Prostate gland (tissue), 2 donors: ENCODE measurements around the gene NMD3. TPM values are rescaled to one million over a fixed set of nuclear protein-coding genes. Genes with fewer than 3 reads are reported as not detected.

Source experiments
- DNase-seq: peaks from one replicate; pipeline ENCODE4 v3.0.0-alpha.2; 2019; ENCODE audit warnings: low spot score
- H3K27ac ChIP-seq, 2 donors: fragments of 200-600 bp; sonication (generic); 2 replicates each; pipeline ENCODE4 v1.5.1; 2017 to 2019
- H3K27me3 ChIP-seq: fragments of 200-600 bp; sonication (generic); replicated peaks from 2 replicates; pipeline ENCODE4 v1.5.1; 2019; ENCODE audit not compliant: insufficient read depth
- H3K36me3 ChIP-seq, 2 donors: fragments of 200-600 bp; sonication (generic); 1 replicate in 1 of 2; 2 replicates in 1 of 2; pipeline versions ENCODE4 v1.5.1 to v1.8.1; 2017 to 2019
- H3K4me1 ChIP-seq: fragments of 200-600 bp; sonication (generic); replicated peaks from 2 replicates; pipeline ENCODE4 v1.5.1; 2019
- H3K4me3 ChIP-seq, 2 donors: fragments of 200-600 bp; sonication (generic); 2 replicates each; pipeline ENCODE4 v1.5.1; 2017 to 2019
- H3K9me3 ChIP-seq: fragments of 200-600 bp; sonication (generic); 2 replicates; pipeline ENCODE4 v1.5.1; 2017
- POLR2A ChIP-seq: fragments of 450-650 bp; IDR thresholded peaks from one replicate; pipeline ENCODE4 v1.6.1; 2016; ENCODE audit warnings: antibody characterized with exemption, mild to moderate bottlenecking
- POLR2AphosphoS5 ChIP-seq: sonication (generic); formaldehyde crosslinking; IDR thresholded peaks from one replicate; pipeline ENCODE4 v1.6.1; 2017; ENCODE audit warnings: antibody characterized with exemption
- WGBS: methylation state at CpG from one replicate; pipeline ENCODE4 v1.1.5; 2018; 5-methylcytosine and 5-hydroxymethylcytosine counted together
- intact Hi-C: fragments of 100-400 bp; cut with DNase I; formaldehyde crosslinking; loops from one replicate; pipeline ENCODE4 v1.14.2; 2022
- small RNA-seq, 2 donors: library from RNA; depleted of rRNA; stranded (forward); fragments of <200 nt; gene quantifications; one replicate each; pipeline ENCODE3, GENCODE V24; 2016
- total RNA-seq, 2 donors: library from RNA; depleted of rRNA; stranded (reverse); fragments of >200 nt; gene quantifications; one replicate each; pipeline ENCODE4 v1.1.0, GENCODE V29; 2016
- TF ChIP-seq, protein P1 (sequence below), 4 experiments: fragments of 200-600 bp in 2 of 4; fragments of 450-650 bp in 2 of 4; sonication (generic) in 2 of 4; IDR thresholded peaks; 1 replicate in 3 of 4; 2 replicates in 1 of 4; pipeline ENCODE4 v1.5.1; 2016 to 2019; ENCODE audit warnings: antibody characterized with exemption in 4 of 4, mild to moderate bottlenecking in 2 of 4, moderate library complexity in 2 of 4

NMD3 gene
- total RNA-seq, 2 donors from 2014 or later: 29.5 to 52.0 TPM

DNA sequence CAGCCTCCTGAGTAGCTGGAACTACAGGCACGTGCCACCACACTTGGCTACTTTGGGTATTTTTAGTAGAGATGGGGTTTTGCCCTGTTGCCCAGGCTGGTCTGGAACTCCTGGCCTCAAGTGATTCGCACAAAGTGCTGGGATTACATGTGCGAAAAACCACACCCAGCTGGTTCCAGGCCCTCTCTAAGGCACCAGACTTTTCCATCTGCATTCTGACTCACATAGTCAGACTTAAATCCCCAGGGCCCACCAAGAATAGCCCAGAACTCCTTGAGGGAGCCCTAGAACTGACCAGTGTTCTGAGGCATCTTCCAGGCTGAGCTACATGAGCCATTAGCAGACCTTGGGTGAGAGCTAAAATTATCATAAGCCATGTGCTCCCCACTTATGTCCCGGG lies 68.1 kb downstream of the NMD3 start:
- no peaks in the 10 kb centered on the region for H3K9me3 ChIP-seq
- no peak for DNase-seq
- H3K4me3 ChIP-seq: no peak overlapping the region
- no peaks in the 10 kb centered on the region for H3K4me1 ChIP-seq
- H3K36me3 ChIP-seq: no peaks in the 10 kb centered on the region
- TF ChIP-seq POLR2AphosphoS5: no peak
- intact Hi-C loops: no loop called here
- H3K27me3 ChIP-seq: no peaks in the 10 kb centered on the region
- H3K27ac ChIP-seq: no peak overlapping the region
- 93% methylated on average over 4 of the region's 4 CpGs for WGBS

DNA sequence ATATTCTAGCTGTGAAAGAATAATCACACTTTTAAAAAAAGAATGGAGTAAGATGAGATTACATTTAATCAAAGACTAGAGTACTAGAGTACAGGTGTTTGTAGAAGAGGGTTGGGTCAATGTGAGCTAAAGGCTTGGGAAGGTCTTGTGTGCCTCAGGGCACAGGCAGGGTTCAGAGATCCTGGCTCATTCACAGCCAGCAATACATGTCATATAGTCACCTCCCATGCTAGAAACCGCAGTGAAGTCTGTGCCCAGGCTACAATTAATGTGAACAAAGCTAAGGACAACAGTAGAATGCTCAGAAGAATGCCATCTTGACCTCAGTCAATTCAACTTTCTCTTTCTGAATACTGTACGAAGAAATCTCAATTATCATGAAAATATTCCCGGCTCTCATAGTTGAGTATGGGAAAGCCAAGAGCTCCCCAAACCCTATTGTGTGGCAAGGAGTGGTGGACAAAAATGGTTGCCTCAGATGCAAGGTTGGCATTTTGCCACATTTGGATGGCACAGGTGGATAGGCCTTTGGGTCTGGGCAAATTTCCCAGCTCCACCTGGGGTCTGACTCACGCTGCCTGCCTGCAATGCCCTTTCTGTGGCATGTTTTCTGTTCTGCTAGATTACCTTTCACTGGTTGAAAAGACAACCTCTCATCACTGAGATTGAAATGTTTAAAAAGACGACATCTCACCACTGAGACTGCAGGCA lies 70.2 kb downstream of the NMD3 start:
- no peak for TF ChIP-seq POLR2A
- TF ChIP-seq POLR2AphosphoS5: no peak
- no peaks in the 10 kb centered on the region for H3K27me3 ChIP-seq
- DNase-seq: no peak
- H3K4me1 ChIP-seq: no peaks in the 10 kb centered on the region
- WGBS: 69% methylated on average over 5 of the region's 5 CpGs
- intact Hi-C loops: no loop called here
- H3K4me3 ChIP-seq: no peak overlapping the region
- no peak overlapping the region for H3K27ac ChIP-seq
- no peaks in the 10 kb centered on the region for H3K36me3 ChIP-seq
- no peaks in the 10 kb centered on the region for H3K9me3 ChIP-seq

DNA sequence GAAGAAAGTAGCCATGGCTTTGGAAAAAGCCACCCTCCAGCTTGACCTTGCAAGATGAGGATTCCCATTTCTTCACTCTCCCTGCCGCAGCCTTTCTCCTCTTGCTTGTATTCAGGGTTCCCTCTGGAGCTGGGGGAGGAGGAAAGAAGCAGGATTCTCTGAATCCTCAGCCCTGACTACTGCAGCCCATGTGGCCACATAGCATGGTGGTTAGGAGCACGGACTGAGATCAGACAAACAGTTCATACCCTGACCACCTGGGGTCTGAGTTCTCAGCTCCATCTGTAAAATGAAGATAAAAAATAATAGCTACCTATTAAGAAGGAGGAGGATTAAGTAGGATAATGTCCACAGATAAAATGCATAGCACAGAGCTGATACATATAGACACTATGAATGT lies 72.3 kb downstream of the NMD3 start:
- TF ChIP-seq POLR2A: no peak
- no peak for TF ChIP-seq POLR2AphosphoS5
- TF ChIP-seq, protein P1, sequence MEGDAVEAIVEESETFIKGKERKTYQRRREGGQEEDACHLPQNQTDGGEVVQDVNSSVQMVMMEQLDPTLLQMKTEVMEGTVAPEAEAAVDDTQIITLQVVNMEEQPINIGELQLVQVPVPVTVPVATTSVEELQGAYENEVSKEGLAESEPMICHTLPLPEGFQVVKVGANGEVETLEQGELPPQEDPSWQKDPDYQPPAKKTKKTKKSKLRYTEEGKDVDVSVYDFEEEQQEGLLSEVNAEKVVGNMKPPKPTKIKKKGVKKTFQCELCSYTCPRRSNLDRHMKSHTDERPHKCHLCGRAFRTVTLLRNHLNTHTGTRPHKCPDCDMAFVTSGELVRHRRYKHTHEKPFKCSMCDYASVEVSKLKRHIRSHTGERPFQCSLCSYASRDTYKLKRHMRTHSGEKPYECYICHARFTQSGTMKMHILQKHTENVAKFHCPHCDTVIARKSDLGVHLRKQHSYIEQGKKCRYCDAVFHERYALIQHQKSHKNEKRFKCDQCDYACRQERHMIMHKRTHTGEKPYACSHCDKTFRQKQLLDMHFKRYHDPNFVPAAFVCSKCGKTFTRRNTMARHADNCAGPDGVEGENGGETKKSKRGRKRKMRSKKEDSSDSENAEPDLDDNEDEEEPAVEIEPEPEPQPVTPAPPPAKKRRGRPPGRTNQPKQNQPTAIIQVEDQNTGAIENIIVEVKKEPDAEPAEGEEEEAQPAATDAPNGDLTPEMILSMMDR (IDR thresholded peaks at IDR 0.05): no peak
- DNase-seq: no peak
- Histone ChIP-seq H3K9me3 (no peaks in the 10 kb centered on the region), H3K4me3 (no peak overlapping the region), H3K27me3 (no peaks in the 10 kb centered on the region), H3K27ac (no peak overlapping the region), H3K4me1 (no peaks in the 10 kb centered on the region), H3K36me3 (no peaks in the 10 kb centered on the region)
- intact Hi-C loops: no loop called here
- WGBS: 83% methylated on average over 2 of the region's 2 CpGs

DNA sequence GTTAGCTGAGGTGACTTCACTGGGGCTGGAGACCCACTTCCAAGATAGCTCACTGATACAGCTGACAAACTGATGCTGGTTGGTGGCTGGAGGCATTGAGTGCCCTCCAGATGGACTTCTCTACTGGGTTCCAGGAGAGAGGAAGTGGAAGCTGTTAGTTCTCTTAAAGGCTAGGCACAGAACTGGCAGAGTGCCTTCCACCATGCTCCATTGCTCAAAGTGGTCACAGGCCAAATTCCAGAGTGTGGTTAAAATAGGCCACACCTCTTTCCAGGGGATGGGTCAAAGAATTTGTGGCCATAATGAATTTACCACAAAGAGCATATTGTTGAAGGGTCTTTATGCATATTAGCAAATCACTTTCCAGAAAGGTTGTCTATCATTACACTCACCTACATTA lies 74.2 kb downstream of the NMD3 start:
- DNase-seq: no peak
- TF ChIP-seq POLR2AphosphoS5 (no peak), POLR2A (no peak)
- TF ChIP-seq, protein P1 (IDR thresholded peaks at IDR 0.05): no peak
- no peak overlapping the region for H3K27ac ChIP-seq
- no peaks in the 10 kb centered on the region for H3K27me3 ChIP-seq
- intact Hi-C loops: no loop called here
- no peaks in the 10 kb centered on the region for H3K9me3 ChIP-seq
- H3K36me3 ChIP-seq: no peaks in the 10 kb centered on the region
- H3K4me3 ChIP-seq: no peak overlapping the region
- no peaks in the 10 kb centered on the region for H3K4me1 ChIP-seq

DNA sequence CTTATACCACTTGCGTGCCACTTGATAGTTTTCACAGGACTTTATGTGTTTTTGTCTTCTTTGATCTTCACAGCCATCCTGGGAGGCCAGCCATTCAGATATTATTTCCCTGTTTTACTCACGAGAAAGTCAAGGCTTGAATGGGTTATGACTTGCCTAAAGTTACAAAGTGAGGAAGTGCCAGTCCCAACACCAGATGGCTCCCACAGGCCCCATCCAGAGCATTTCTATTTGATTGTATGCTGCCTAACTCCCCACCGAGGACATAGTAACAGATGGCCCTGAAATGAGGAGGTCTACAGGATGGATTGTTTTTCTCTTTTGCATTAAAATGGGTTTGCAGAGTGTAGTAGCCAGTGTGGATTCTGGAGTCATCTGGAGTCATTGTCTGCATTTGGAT lies 75.7 kb downstream of the NMD3 start:
- intact Hi-C loops: no loop called here
- Histone ChIP-seq H3K4me1 (no peaks in the 10 kb centered on the region), H3K9me3 (no peaks in the 10 kb centered on the region), H3K27me3 (no peaks in the 10 kb centered on the region), H3K27ac (no peak overlapping the region), H3K36me3 (no peaks in the 10 kb centered on the region), H3K4me3 (no peak overlapping the region)
- 66% methylated on average over 3 of the region's 3 CpGs for WGBS
- DNase-seq: no peak
- TF ChIP-seq POLR2AphosphoS5: no peak
- TF ChIP-seq, protein P1 (IDR thresholded peaks at IDR 0.05): no peak
- no peak for TF ChIP-seq POLR2A

Small RNAs within 50 kb of the gene (small RNA-seq; reads per million reads assigned to genes)
- 0 reads per million in 2 donors for gene AC108738.1

Other genes with a start within 250 kb of the NMD3 start
- 10 to 100 TPM; 13.2 to 14.0 TPM for gene B3GALNT1, start 116.0 kb upstream of the NMD3 start, total RNA-seq
- 10 to 100 TPM in 1 of 2 donors, 1 to 10 TPM in 1; 6.2 to 94.5 TPM for gene SPTSSB, start 150.2 kb downstream of the NMD3 start, total RNA-seq